HG02943 (cell line): Measurements from ENCODE around the gene PTRH1.

Source experiments
- ATAC-seq: cut with Tn5 transposase; IDR thresholded peaks from one replicate; pipeline ENCODE4 v1.9.1; 2021; ENCODE audit warnings: mild to moderate bottlenecking, low read depth, moderate library complexity; ENCODE audit not compliant: unreplicated experiment

Gene PTRH1

DNA sequence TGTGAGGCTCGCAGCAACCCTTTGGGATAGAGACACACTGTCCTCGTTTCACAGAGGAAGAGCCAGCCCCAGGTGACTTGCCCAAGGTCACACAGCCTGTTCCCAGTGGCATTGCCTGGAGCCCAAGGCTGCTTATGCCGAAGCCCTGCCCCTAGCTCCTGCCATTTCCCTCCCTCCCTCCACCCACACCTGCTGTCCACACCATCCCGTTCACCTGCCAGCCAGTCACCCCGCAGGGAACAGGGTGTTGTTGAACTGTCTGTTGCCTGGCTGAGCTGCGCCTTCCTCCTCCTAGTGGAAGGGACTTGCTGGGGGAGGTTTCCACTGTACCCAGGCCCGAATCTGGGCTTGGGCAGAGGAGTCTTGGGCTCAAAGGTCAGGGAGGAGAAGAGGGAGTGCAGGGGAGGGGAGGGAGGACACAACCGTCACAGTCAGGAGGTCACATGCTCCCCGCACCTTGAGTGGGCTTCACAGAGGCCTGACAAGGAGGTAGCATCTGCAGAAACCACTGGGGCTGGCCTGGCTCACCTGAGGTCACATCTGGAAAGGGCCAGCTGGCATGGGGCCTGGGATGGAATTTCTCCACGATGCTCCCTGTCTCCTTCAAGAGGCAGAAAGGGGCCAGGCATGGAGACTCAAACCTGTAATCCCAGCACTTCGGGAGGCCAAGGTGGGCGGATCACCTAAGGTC, 6.7 kb upstream of the PTRH1 start:
- no peak for ATAC-seq

DNA sequence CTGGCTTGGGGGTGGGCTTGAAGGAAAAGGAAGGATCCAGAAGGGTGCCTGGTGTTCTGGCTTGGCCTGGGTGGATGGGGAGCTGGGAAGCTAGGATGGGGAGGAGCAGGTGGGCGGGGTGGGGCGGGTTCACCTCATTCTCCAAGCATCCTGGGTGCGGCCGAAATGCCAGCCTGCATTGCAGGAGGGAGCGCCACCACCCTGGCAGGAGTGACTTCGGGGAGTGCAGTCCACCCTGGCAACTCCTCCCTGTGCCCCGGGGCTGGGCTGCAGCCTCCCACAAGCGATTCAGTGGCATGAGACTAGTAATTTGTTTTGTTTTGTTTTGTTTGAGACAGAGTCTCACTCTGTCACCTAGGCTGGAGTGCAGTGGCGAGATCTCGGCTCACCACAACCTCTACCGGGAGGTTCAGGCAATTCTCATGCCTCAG, 5.9 kb upstream of the PTRH1 start:
- ATAC-seq = no peak

DNA sequence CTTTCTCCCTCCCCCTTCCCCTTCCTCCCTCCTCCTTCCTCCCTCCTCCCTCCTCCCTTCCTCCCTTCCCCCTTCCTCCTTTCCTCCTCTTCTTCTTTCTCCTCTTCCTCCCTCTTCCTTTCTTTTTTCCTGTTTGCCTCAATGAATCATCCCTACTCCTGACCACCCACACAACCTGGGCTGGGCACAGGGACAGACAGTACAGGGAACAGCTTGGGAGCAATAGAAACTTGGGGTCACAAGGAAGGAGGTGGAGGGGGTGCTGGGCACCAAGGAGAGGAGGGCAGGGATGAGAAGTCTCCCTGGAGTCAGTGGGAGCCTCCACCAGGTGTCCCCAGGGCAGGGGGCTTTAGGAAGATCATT, 5.4 kb upstream of the PTRH1 start:
- ATAC-seq = no peak

- no peak for ATAC-seq
Measured at GRCh38 chr9:127720031-127720864, 4.8 kb upstream of the PTRH1 start.

DNA sequence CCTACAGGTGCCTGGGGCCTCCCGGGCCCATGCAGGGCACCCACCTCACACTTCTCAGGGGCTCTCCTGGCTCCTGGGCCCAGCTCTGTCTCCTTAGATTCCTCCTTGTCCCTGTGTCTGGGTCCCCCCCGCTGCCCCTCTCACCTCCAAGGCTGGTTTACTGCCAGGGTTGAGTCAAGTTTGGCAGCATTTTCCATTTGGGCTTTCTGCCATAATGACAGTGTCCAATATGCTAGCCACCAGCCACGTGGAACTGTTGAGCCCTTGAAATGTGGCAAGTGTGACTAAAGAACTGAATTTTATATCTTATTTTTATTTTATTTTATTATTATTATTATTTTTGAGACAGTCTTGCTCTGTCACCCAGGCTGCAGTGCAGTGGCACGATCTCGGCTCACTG, 2.3 kb upstream of the PTRH1 start:
- ATAC-seq = no peak

GRCh38 chr9:127716412-127716811, 949 bp upstream of the PTRH1 start:
- no peak for ATAC-seq

DNA sequence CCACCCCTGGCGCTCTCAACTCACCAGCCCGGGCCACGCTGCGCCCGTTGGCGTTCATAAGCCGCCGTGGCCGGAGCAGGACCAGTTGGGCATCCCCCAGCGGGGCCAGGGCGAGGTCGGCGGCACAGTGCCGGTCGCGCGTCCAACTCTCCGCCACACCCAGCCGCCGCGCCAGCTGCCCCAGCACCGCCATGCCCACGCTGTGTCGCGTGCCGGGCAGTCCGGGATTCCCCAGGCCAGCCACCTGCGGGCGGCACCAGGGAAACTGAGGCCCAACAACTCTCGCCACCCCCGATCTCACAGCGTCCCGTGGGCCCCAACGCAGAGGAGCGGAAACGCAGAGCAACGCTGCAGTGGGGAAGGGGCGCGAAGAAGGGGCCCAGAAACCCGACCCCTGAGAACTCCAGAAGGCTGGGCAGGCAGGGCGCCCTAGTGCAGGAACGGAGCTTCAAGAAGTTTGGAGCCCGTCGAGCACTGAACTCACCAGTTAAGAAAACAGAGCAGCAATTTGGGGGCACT, 453 bp downstream of the PTRH1 start:
- peak; percentile 6 for ATAC-seq

DNA sequence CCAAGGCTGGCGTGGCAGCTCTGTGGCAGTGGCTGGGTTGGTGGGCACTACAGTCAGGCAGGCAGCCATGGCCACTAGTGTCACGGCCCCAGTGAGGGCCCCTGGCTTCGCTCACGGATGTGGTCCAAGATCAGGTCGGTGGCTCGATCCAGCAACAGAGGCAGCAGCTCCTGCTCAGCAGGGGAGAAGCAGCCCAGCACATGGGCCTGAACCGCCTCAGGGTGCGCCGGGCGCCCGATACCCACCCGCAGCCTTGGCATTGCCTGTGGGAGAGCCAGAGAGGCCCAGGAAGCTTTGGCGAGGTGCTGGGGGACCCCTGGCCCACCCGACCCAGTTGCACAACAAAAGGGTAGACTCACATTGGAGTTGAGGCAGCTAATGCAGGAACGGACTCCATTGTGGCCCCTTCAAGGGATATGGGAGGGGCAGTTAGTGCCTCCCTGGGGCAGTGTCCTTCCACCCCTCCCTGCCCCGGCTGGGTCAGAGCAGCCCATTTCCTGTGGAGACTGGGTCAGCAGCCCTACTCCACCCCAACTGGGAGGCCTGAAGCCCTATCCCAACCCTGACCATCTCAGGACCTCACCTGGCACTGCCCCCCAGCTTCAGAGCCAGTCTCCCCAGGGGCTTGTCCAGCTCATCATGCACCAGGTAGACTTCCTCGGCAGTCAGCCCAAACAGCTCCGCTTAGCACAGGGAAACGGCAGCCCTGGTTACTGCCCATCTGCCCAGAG, 1.3 kb downstream of the PTRH1 start:
- ATAC-seq = no peak

DNA sequence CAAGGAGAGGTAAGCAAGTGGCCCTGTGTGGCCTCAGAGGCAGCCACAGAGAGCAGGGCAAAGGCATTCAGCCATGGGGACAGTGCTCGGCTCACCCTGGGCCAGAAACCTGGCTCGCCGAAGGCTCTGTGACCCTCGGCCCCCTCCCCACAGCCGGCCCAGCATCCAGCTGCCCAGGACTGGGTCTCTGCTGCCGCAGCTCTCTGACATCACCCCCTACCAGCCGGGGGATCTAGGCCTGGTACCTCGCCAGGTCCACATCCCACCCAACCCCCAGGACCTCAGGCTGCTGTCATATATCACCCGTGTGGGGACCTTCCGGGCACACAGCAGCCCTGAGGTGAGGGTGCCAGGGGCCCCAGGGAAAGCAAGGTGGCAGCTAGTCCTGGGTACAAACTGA, 2.6 kb downstream of the PTRH1 start:
- no peak for ATAC-seq

- ATAC-seq = no peak
Measured at GRCh38 chr9:127712371-127712770, 3.1 kb downstream of the PTRH1 start.

DNA sequence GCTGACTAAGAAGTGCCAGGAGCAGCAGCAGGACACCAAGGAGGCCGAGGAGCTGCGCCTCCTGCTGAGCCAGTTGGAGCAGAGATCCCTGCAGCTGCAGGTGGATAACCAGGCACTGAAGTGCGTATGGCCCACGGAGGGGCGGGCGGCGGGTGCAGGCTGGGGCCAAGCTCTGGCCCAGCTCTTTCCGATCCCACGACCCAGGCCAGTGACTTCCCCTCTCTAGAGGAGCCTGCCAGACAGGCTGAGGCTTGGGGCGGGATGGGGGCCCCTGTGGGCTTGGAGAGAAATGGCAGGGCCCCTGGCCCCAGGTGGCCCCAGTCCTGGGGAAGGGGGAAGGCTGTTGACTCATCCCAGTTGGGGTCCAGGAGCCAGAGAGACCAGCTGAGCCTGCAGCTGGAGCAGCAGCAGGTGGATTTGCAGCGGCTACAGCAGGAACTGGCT, 3.6 kb downstream of the PTRH1 start:
- ATAC-seq = no peak

GRCh38 chr9:127711226-127711701, 4.2 kb downstream of the PTRH1 start:
- no peak for ATAC-seq

GRCh38 chr9:127710204-127710783, 5.2 kb downstream of the PTRH1 start:
- no peak for ATAC-seq

GRCh38 chr9:127708952-127709587, 6.4 kb downstream of the PTRH1 start:
- no peak for ATAC-seq

- no peak for ATAC-seq
Measured at GRCh38 chr9:127707766-127708165, 7.7 kb downstream of the PTRH1 start.

DNA sequence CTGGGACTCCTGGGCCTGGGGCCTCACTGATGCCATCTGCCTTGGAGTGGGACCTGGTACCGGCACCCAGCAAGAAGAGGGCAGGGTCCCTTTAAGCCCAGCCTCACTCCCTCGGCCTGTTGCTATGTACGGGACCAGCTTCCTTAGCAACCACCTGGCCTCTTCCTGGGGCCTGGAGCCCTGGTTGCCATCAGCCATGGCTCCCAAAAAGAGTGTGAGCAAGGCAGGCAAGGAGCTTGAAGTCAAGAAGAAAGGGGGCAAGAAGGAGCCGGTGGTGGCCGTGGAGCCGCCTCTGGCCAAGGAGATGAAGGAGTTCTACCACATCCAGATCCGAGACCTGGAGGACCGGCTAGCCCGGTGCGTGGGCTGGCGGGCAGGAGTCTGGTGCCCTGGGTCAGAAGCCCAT, 8.6 kb downstream of the PTRH1 start, which contains the start of gene CFAP157:
TSS of gene CFAP157 (plus strand) at position 153 of the 406 bp plus-strand sequence. CDS start at position 197, 44 bp downstream.
- ATAC-seq = no peak

GRCh38 chr9:127705577-127706379, 9.7 kb downstream of the PTRH1 start:
- ATAC-seq = no peak

DNA sequence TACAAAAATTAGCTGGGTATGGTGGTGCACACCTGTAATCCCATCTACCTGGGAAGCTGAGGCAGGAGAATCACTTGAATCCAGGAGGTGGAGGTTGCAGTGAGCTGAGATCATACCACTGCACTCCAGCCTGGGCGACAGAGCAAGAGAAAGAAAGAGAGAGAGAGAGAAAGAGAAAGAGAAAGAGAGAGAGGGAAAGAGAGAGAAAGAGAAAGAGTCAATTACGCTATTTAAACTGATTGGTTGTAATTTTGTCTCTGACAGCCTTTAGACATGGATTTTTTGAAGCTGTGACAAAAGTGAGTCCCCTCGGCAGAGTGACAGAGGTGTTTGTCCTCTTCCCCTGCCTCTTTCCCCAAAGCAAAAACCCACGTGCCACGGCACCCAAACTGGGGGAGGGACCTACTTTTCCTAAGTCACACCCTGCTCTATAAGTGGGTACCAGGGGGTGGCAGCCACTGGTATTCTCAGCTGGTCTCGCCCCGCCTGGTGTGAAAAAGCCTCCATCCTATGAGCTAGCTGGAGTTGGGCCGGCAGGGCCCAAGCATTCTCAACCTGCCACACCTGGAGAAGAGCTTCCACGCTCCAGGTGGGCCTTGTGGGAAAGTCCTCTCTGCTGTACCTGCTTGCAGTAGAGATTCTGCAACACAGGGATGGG, 12.0 kb downstream of the PTRH1 start:
- ATAC-seq = no peak
